GM10847 (cell line): ENCODE data around the gene FJX1.

ENCODE experiments used
- POLR2A ChIP-seq: IDR thresholded peaks from 2 replicates; pipeline ENCODE4 v1.6.1; 2011; ENCODE audit not compliant: insufficient read length; ENCODE audit errors: extremely low read depth

The FJX1 gene

DNA sequence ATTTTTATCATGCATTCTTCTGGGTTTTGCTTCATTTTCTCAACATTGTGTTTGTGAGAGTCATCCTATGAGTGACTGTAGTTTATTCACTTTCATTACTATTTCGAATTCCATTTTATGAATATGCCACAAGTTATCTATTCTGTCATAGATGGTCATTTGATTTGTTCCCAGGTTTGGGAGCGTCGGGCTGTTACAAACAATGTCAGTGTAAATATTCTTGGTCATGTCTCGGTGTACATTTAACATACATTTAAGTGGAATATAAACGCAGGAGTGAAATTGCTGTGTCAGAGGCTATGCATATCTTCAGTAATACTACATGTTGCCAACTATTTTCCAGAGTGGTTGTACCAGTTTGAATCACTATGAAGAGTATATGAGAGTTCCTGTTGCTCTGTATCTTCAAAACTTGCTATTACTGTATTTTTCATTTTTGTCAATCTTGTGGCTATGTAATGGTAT, 46.7 kb downstream of the FJX1 start:
- no peak for TF ChIP-seq POLR2A

DNA sequence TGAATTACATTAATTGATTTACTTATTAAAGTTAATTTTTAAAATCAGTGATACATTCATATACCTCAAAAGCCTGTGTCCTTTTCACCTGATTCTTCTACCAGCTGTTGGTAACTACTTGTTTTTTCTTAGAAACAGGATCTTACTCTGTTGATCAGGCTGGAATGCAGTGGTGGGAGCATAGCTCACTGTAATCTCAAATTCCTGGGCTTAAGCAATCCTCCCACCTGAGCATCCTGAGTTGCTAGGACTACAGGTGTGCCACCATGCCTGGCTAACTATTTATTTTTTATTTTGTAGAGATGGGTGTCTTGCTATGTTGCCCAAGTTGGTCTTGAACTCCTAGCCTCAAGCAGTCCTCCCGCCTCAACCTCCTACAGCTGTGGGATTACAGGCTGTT, 49.0 kb downstream of the FJX1 start:
- no peak for TF ChIP-seq POLR2A
